H1 (cell line): ENCODE data around the gene ASPHD2. TPM values are rescaled to one million over a fixed set of nuclear protein-coding genes. Genes with fewer than 3 reads are reported as not detected.

ENCODE experiments used
- CTCF ChIA-PET: fragments of 300-600 bp; sonication (Branson Sonifier 250); formaldehyde crosslinking; loops from one replicate; lab custom pipeline; 2021; ENCODE audit not compliant: partially characterized antibody; lab: Charles Lee
- POLR2A ChIA-PET: fragments of 300-600 bp; sonication (Branson Sonifier 250); formaldehyde crosslinking; loops from one replicate; lab custom pipeline; 2021; ENCODE audit warnings: inconsistent platforms; ENCODE audit not compliant: partially characterized antibody; lab: Charles Lee
- DNase-seq, 2 experiments: peaks; one replicate each; pipeline versions ENCODE4 v3.0.0 to v3.0.0-alpha.2; 2010 to 2022; ENCODE audit warnings: low spot score in 2 of 2, low read depth in 1 of 2, mixed read lengths in 1 of 2
- FAIRE-seq: peaks from 2 replicates; lab custom pipeline; 2011; peaks lifted over from hg19 to GRCh38; lab: Jason Lieb, UNC
- H2AFZ ChIP-seq: 2 replicates; pipeline ENCODE4 v1.8.1; 2012; ENCODE audit warnings: low read length, inconsistent platforms
- H2AK5ac ChIP-seq: 2 replicates; pipeline ENCODE4 v1.6.1; 2013; ENCODE audit warnings: low read depth, low read length
- H2BK120ac ChIP-seq: replicated peaks from 2 replicates; pipeline ENCODE3; 2013; ENCODE audit warnings: low read depth, low read length, inconsistent platforms
- H2BK12ac ChIP-seq: 2 replicates; pipeline ENCODE4 v1.6.1; 2013; ENCODE audit warnings: low read depth, low read length
- H2BK15ac ChIP-seq: 2 replicates; pipeline ENCODE4 v1.6.1; 2013; ENCODE audit warnings: low read length
- H2BK20ac ChIP-seq: 2 replicates; pipeline ENCODE4 v1.6.1; 2013; ENCODE audit warnings: low read length
- H2BK5ac ChIP-seq: 2 replicates; pipeline ENCODE4 v1.6.1; 2013; ENCODE audit warnings: low read depth, low read length
- H3K14ac ChIP-seq: 2 replicates; pipeline ENCODE4 v1.6.1; 2013; ENCODE audit warnings: inconsistent platforms; ENCODE audit not compliant: insufficient read length
- H3K18ac ChIP-seq: 2 replicates; pipeline ENCODE4 v1.6.1; 2013; ENCODE audit warnings: low read length; ENCODE audit errors: extremely low read depth
- H3K23ac ChIP-seq: 2 replicates; pipeline ENCODE4 v1.6.1; 2013; ENCODE audit warnings: inconsistent platforms; ENCODE audit not compliant: insufficient read length
- H3K23me2 ChIP-seq: 2 replicates; pipeline ENCODE4 v1.6.1; 2013; ENCODE audit warnings: low read depth, low read length
- H3K27ac ChIP-seq: 2 replicates; pipeline ENCODE4 v1.6.1; 2011; ENCODE audit warnings: low read depth, low read length, inconsistent platforms
- H3K27me3 ChIP-seq, 4 experiments: replicated peaks in 1 of 4; 1 replicate in 1 of 4; 2 replicates in 3 of 4; pipeline versions ENCODE4 v1.6.1 to v1.8.1; 2011 to 2013; ENCODE audit warnings: low read length in 3 of 4, mild to moderate bottlenecking in 3 of 4, inconsistent platforms in 2 of 4, mixed read lengths in 2 of 4, moderate library complexity in 1 of 4; ENCODE audit not compliant: control insufficient read depth in 3 of 4, insufficient read depth in 3 of 4; ENCODE audit errors: extremely low read depth in 1 of 4
- H3K36me3 ChIP-seq, 4 experiments: 2 replicates each; pipeline versions ENCODE4 v1.6.1 to v1.8.1; 2011 to 2013; ENCODE audit warnings: mild to moderate bottlenecking in 4 of 4, low read length in 3 of 4, moderate library complexity in 2 of 4, control low read depth in 1 of 4, inconsistent platforms in 1 of 4; ENCODE audit not compliant: insufficient read depth in 4 of 4, control insufficient read depth in 2 of 4
- H3K4ac ChIP-seq: replicated peaks from 2 replicates; pipeline ENCODE3; 2013; ENCODE audit warnings: low read length, low read depth, mixed read lengths, inconsistent platforms; ENCODE audit not compliant: insufficient read length
- H3K4me1 ChIP-seq, 4 experiments: replicated peaks in 1 of 4; 1 replicate in 1 of 4; 2 replicates in 3 of 4; pipeline versions ENCODE4 v1.6.1 to v1.8.1; 2011 to 2013; ENCODE audit warnings: low read length in 3 of 4, inconsistent platforms in 2 of 4, mixed read lengths in 1 of 4; ENCODE audit not compliant: insufficient read depth in 4 of 4, control insufficient read depth in 3 of 4
- H3K4me2 ChIP-seq, 2 experiments: 2 replicates each; pipeline versions ENCODE4 v1.6.1 to v1.8.1; 2011 to 2013; ENCODE audit warnings: low read depth in 2 of 2, low read length in 2 of 2, control low read depth in 1 of 2, inconsistent platforms in 1 of 2, mild to moderate bottlenecking in 1 of 2; ENCODE audit not compliant: insufficient read depth in 1 of 2
- H3K4me3 ChIP-seq, 4 experiments: fragments of 200-600, 300-600 bp in 1 of 4; sonication (generic), shearing (Covaris generic), sonication (Bioruptor Twin) in 1 of 4; 2 replicates each; pipeline versions ENCODE4 v1.5.1 to v1.8.1; 2011 to 2016; ENCODE audit warnings: low read length in 4 of 4, low read depth in 3 of 4, control low read depth in 2 of 4, inconsistent platforms in 2 of 4, mild to moderate bottlenecking in 2 of 4, mixed read lengths in 1 of 4, moderate library complexity in 1 of 4; ENCODE audit not compliant: insufficient read depth in 2 of 4; ENCODE audit errors: extremely low read depth in 1 of 4
- H3K56ac ChIP-seq: replicated peaks from 2 replicates; pipeline ENCODE3; 2013; ENCODE audit warnings: low read depth, mild to moderate bottlenecking, mixed read lengths, low read length, inconsistent platforms; ENCODE audit not compliant: insufficient read length
- H3K79me1 ChIP-seq: 2 replicates; pipeline ENCODE4 v1.6.1; 2013; ENCODE audit warnings: low read depth, low read length, control low read depth
- H3K79me2 ChIP-seq, 2 experiments: 2 replicates each; pipeline versions ENCODE4 v1.6.1 to v1.8.1; 2012 to 2013; ENCODE audit warnings: low read length in 2 of 2, mild to moderate bottlenecking in 2 of 2, inconsistent platforms in 1 of 2; ENCODE audit not compliant: insufficient read depth in 2 of 2, control insufficient read depth in 1 of 2
- H3K9ac ChIP-seq, 4 experiments: replicated peaks in 1 of 4; 1 replicate in 1 of 4; 2 replicates in 3 of 4; pipeline versions ENCODE4 v1.6.1 to v1.8.1; 2011 to 2013; ENCODE audit warnings: low read depth in 3 of 4, low read length in 3 of 4, control low read depth in 2 of 4, mild to moderate bottlenecking in 2 of 4, moderate library complexity in 2 of 4, inconsistent platforms in 1 of 4; ENCODE audit errors: extremely low read depth in 1 of 4
- H3K9me3 ChIP-seq, 2 experiments: 2 replicates each; pipeline versions ENCODE4 v1.6.1 to v1.8.1; 2012 to 2013; ENCODE audit warnings: mild to moderate bottlenecking in 2 of 2, moderate library complexity in 2 of 2, control low read depth in 1 of 2, inconsistent platforms in 1 of 2, low read depth in 1 of 2, low read length in 1 of 2, mixed read lengths in 1 of 2; ENCODE audit not compliant: insufficient read depth in 2 of 2
- H4K20me1 ChIP-seq, 2 experiments: replicated peaks in 1 of 2; 2 replicates each; pipeline versions ENCODE3 to v1.8.1; 2011 to 2013; ENCODE audit warnings: inconsistent platforms in 2 of 2, low read length in 2 of 2, mild to moderate bottlenecking in 1 of 2; ENCODE audit not compliant: insufficient read depth in 2 of 2, control insufficient read depth in 1 of 2
- H4K5ac ChIP-seq: 2 replicates; pipeline ENCODE4 v1.6.1; 2013; ENCODE audit warnings: low read length, low read depth, mixed read lengths, inconsistent platforms; ENCODE audit not compliant: insufficient read length
- H4K8ac ChIP-seq: 2 replicates; pipeline ENCODE4 v1.8.0; 2013; ENCODE audit warnings: mild to moderate bottlenecking, moderate library complexity, low read length, inconsistent platforms; ENCODE audit not compliant: insufficient read depth; ENCODE audit errors: extremely low read depth
- H4K91ac ChIP-seq: replicated peaks from 2 replicates; pipeline ENCODE3; 2013; ENCODE audit warnings: low read length, mixed read lengths, inconsistent platforms; ENCODE audit not compliant: insufficient read length
- PHF8 ChIP-seq: fragments of 200-600 bp; sonication (generic); conservative IDR thresholded peaks from 2 replicates; pipeline ENCODE4 v1.7.1; 2012; ENCODE audit warnings: low read depth, mild to moderate bottlenecking, inconsistent platforms, low read length, moderate library complexity
- POLR2AphosphoS5 ChIP-seq: IDR thresholded peaks from 2 replicates; pipeline ENCODE4 v1.6.1; 2011; ENCODE audit warnings: low read depth, low read length
- WGBS, 2 experiments: shearing (Covaris generic) in 1 of 2; methylation state at CpG; one replicate each; pipeline versions ENCODE4 v1.1.6 to v1.1.7; 2013 to 2015; ENCODE audit warnings: low lambda C conversion rate in 2 of 2, mixed read lengths in 2 of 2, inconsistent platforms in 1 of 2, low coverage in 1 of 2, missing lambda C conversion rate in 1 of 2; ENCODE audit not compliant: insufficient replicate concordance in 2 of 2, insufficient coverage in 1 of 2, insufficient read length in 1 of 2; ENCODE audit errors: extremely low coverage in 1 of 2, missing lambda C conversion rate in 1 of 2; 5-methylcytosine and 5-hydroxymethylcytosine counted together
- polyA plus RNA-seq, 7 experiments: library from polyadenylated mRNA; depleted of rRNA in 3 of 7; stranded (reverse) in 5 of 7; unstranded in 2 of 7; fragments of >200 nt in 5 of 7; fragments of 200-250 nt in 2 of 7; gene quantifications; 1 replicate in 5 of 7; 2 replicates in 1 of 7; 4 replicates in 1 of 7; pipeline versions ENCODE4 v1.2.1 to v1.2.3, GENCODE V29; 2011 to 2013; ENCODE audit warnings: missing spikeins in 2 of 7, mixed read lengths in 2 of 7
- total RNA-seq: library from RNA; stranded (reverse); fragmentation: NEBNext Ultra II Directional; extraction: Animal tissue kit (Norgen Biotek cat#: 25700); gene quantifications from 2 replicates; pipeline ENCODE4 v1.2.1, GENCODE V29; 2021

The ASPHD2 gene
- total and polyA plus RNA-seq, 2 of the 8 experiments (the other 6 are each of a cell fraction or from before 2014, with no cell fraction given) = 7.2 to 11.0 TPM

GRCh38 chr22:26448334-26448733 is 19.3 kb downstream of the ASPHD2 start:
- ChIA-PET CTCF (interaction anchor here (0.6 to 4.1 kb wide), 9 partner anchors 10 to 217 kb away, joined by 3 to 15 read pairs (median 7); no protein-coding TSS in a partner anchor), POLR2A (interaction anchor here (0.8 to 1.9 kb wide), 6 partner anchors 10 to 38 kb away, joined by 3 to 15 read pairs (median 4); partner anchors contain the start of gene ASPHD2)
- WGBS, 2 experiments = 82% methylated on average over 5 of the region's 5 CpGs; no CpG with 5 or more reads in 1 of the 2 experiments

More at GRCh38 chr22:26448334-26448733, 19.3 kb downstream of the ASPHD2 start:
- Histone ChIP-seq H3K14ac (no peak overlapping the region), H3K79me2 (no peaks in the 10 kb centered on the region), H2AK5ac (no peak overlapping the region), H3K79me1 (no peaks in the 10 kb centered on the region), H2AFZ (no peak overlapping the region), H2BK5ac (no peak overlapping the region; the same call in 1 of the 2 replicates), H3K23ac (no peak overlapping the region), H3K18ac (no peak overlapping the region), H2BK20ac (no peak overlapping the region), H3K4ac (no peak overlapping the region), H4K8ac (no peak overlapping the region), H3K36me3 (peaks cover 0 to 24% (median 2%) of the 10 kb centered on the region in 4 experiments; a peak in 4 of 8 replicates), H3K23me2 (no peaks in the 10 kb centered on the region), H3K9me3 (no peaks in the 10 kb centered on the region), H2BK15ac (no peak overlapping the region), H3K4me1 (no peaks in the 10 kb centered on the region), H4K5ac (no peak overlapping the region), H3K56ac (no peak overlapping the region), H4K91ac (no peak overlapping the region), H2BK12ac (no peak overlapping the region), H3K27me3 (no peaks in the 10 kb centered on the region), H2BK120ac (no peak overlapping the region), H3K4me2 (no peak overlapping the region), H3K9ac (no peak overlapping the region), H4K20me1 (no peaks in the 10 kb centered on the region), H3K4me3 (no peak overlapping the region), H3K27ac (no peak overlapping the region)
- no peak for FAIRE-seq
- DNase-seq = no peak
- TF ChIP-seq POLR2AphosphoS5 (peak; percentile 19; the same call in 1 of the 2 replicates), PHF8 (no peak)
